Muscle layer of colon (tissue), 2 donors: ENCODE data around the gene CRYBG3.
A peak's percentile ranks its signal among the peaks of the same experiment; 100 is the strongest.

Experiments
- H3K27ac ChIP-seq: one replicate; pipeline ENCODE4 v1.7.0; 2013; ENCODE audit warnings: low read depth, mild to moderate bottlenecking, low read length, moderate library complexity
- H3K27me3 ChIP-seq, 2 donors: one replicate each; pipeline ENCODE4 v1.7.0; 2013; ENCODE audit warnings: low read length in 2 of 2, mild to moderate bottlenecking in 2 of 2; ENCODE audit not compliant: insufficient read depth in 2 of 2, control insufficient read depth in 1 of 2
- H3K36me3 ChIP-seq: one replicate; pipeline ENCODE4 v1.7.0; 2013; ENCODE audit warnings: mild to moderate bottlenecking, low read length; ENCODE audit not compliant: insufficient read depth
- H3K4me1 ChIP-seq: one replicate; pipeline ENCODE4 v1.7.0; 2013; ENCODE audit warnings: mild to moderate bottlenecking, low read length; ENCODE audit not compliant: insufficient read depth
- H3K4me3 ChIP-seq, 2 donors: one replicate each; pipeline ENCODE4 v1.7.0; 2013; ENCODE audit warnings: low read length in 2 of 2, low read depth in 1 of 2, mild to moderate bottlenecking in 1 of 2, moderate library complexity in 1 of 2
- H3K9ac ChIP-seq: one replicate; pipeline ENCODE4 v1.7.0; 2013; ENCODE audit warnings: low read length
- H3K9me3 ChIP-seq: one replicate; pipeline ENCODE4 v1.7.0; 2013; ENCODE audit warnings: mild to moderate bottlenecking, low read length
- donor health status: abdominal sarcoma.
- donor health status: Adenocarcinoma of cecum.

The CRYBG3 gene

DNA sequence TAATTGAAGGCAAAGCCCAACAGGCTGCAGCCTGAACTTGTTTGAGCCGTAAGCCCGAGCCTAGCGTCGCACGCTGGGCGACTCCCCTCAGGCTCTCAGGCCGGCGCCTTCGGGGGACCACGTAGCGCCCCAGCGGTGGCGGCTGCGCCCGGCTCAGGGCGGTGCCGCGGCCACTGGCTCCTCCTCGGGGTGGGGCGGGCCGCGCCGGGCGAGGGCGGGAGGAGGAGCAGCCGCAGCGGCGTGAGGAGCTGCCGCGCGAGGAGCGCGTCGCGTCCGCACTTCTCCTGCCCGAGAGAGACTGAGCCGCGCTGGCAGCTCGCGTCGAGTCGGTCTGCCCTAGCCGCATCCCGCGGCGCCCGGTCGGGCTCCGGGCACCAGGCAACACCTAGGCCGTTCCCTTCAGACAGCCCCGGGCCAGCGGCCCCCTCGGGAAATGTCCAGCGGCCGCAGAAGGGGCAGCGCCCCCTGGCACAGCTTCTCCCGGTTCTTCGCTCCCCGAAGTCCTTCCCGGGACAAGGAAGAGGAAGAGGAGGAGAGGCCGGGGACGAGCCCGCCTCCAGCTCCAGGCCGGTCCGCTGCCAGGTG, at the start of gene CRYBG3:
Gene CRYBG3 (plus strand): TSS at position 238 of the 585 bp plus-strand sequence. CDS start 196 bp downstream, at position 434.
- H3K9me3 ChIP-seq: no peaks in the 10 kb centered on the region
- no peaks in the 10 kb centered on the region for H3K27me3 ChIP-seq
- peak within 1 kb of the TSS; percentile 49 to 96 for H3K4me3 ChIP-seq
- no peaks in the 10 kb centered on the region for H3K36me3 ChIP-seq
- peaks cover 35% of the 10 kb centered on the region for H3K4me1 ChIP-seq
- H3K27ac ChIP-seq: peak within 1 kb of the TSS; percentile 94
- peak within 1 kb of the TSS; percentile 68 for H3K9ac ChIP-seq

DNA sequence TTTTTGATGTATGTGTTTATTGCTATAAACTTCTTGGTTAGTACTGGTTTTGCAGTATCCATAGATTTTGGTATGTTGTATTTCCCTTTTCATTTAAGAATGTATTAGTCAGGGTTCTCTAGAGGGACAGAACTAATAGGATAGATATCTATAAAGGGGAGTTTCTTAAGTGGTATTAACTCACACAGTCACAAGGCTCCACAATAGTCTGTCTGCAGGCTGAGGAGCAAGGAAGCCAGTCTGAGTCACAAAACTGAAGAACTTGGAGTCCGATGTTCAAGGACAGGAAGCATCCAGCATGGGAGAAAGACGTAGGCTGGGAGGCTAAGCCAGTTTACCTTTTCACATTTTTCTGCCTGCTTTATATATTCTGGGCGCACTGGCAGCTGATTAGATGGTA, 48.9 kb upstream of the CRYBG3 start:
- no peaks in the 10 kb centered on the region for H3K36me3 ChIP-seq
- H3K4me3 ChIP-seq: no peak overlapping the region
- H3K27me3 ChIP-seq: no peaks in the 10 kb centered on the region
- no peak overlapping the region for H3K27ac ChIP-seq
- peaks cover under 1% of the 10 kb centered on the region for H3K4me1 ChIP-seq
- H3K9me3 ChIP-seq: no peaks in the 10 kb centered on the region
- no peak overlapping the region for H3K9ac ChIP-seq

DNA sequence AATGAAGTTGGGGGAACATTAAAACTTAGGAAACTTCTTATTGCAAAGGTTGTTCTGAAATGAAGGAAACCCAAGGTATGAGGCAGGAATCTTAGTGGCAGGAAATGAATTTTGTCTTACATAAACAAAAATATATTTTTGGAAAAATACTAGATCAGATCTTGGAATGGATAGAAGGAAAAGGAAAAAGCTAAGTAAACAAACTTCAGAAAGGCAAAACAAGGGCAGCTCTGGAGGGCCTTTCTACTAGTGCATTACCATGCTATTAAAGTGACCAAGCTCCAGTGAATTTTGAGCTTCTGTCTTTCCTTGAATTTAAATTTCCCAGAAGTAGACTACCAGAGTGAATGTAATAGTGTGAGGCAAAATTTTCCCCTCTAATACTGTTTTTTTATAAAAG, 43.7 kb upstream of the CRYBG3 start:
- peaks cover 4% of the 10 kb centered on the region for H3K4me1 ChIP-seq
- H3K36me3 ChIP-seq: no peaks in the 10 kb centered on the region
- H3K27me3 ChIP-seq: no peaks in the 10 kb centered on the region
- H3K9ac ChIP-seq: no peak overlapping the region
- no peaks in the 10 kb centered on the region for H3K9me3 ChIP-seq
- H3K27ac ChIP-seq: no peak overlapping the region
- no peak overlapping the region for H3K4me3 ChIP-seq

DNA sequence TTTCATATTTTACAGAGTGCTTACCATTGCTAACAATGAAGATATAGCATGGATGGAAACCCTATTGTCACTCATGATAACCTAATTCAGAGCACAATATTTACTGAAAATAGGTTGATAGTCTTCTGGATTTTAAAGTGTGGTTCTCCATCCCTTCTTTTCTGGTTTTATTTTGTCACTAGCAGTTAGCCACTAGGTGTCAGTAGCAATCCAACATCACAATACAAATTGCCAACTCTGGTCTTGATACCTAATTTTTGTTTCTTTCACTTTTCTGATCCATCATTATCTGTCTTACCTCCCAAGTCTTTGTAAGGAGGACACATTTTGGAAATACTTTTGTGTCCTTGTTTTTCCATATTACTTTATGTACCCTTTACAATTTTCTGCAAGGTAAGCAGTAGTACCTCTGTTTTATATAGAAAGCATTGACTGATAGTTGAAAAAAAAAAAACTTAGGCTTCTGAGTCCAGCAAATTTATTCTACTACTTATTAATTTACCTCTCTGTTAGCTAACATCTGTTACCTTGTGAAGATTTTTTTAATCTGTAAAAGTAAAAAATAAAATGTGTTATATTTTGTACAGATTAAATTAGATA, 28.3 kb upstream of the CRYBG3 start:
- no peak overlapping the region for H3K9ac ChIP-seq
- no peaks in the 10 kb centered on the region for H3K27me3 ChIP-seq
- no peaks in the 10 kb centered on the region for H3K9me3 ChIP-seq
- no peak overlapping the region for H3K4me3 ChIP-seq
- no peak overlapping the region for H3K27ac ChIP-seq
- no peaks in the 10 kb centered on the region for H3K36me3 ChIP-seq
- H3K4me1 ChIP-seq: no peaks in the 10 kb centered on the region

DNA sequence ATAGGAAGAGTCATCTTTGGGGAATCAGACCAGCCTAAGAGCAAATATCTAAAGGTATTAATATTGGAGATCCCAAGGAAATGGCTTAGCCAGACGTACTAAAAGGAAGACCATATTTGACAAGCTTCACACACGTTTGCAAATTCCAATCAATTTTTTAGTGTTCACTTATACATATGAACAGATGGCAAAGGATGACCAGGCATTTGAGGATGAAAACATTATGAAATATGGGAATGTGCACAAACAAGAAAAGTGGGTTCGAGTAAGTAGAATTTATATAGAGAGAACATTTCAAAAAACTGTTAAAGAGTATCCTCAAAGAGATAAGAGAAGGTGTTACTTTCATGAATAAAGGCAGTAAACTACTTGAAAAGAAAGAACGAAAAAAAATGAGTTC, 25.9 kb upstream of the CRYBG3 start:
- no peaks in the 10 kb centered on the region for H3K4me1 ChIP-seq

DNA sequence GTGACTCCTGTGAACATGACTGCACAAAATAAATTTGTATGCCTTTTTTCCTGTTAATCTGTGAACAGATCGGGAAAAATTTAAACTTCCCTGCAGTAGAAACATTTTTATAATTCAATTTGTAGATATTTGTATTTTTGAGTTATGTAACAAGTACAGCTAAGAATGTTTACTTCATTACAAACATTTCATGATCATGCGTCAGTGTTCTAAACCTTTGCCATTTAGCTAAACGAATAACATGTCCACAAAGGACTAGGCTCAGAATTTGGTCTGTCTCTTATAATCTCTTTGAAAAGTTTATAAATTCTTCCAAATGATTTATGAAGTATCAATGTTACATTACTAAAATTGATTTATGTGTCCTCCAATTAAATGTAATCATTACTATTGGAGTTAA, 17.3 kb upstream of the CRYBG3 start:
- H3K9ac ChIP-seq: no peak overlapping the region
- no peaks in the 10 kb centered on the region for H3K9me3 ChIP-seq
- no peak overlapping the region for H3K4me3 ChIP-seq
- no peaks in the 10 kb centered on the region for H3K36me3 ChIP-seq
- no peaks in the 10 kb centered on the region for H3K27me3 ChIP-seq
- H3K27ac ChIP-seq: no peak overlapping the region
- peaks cover 11% of the 10 kb centered on the region for H3K4me1 ChIP-seq

More for the DNA sequence above, 25.9 kb upstream of the CRYBG3 start:
- Histone ChIP-seq H3K9ac (no peak overlapping the region), H3K9me3 (no peaks in the 10 kb centered on the region), H3K27me3 (no peaks in the 10 kb centered on the region), H3K27ac (no peak overlapping the region), H3K4me3 (no peak overlapping the region), H3K36me3 (no peaks in the 10 kb centered on the region)

DNA sequence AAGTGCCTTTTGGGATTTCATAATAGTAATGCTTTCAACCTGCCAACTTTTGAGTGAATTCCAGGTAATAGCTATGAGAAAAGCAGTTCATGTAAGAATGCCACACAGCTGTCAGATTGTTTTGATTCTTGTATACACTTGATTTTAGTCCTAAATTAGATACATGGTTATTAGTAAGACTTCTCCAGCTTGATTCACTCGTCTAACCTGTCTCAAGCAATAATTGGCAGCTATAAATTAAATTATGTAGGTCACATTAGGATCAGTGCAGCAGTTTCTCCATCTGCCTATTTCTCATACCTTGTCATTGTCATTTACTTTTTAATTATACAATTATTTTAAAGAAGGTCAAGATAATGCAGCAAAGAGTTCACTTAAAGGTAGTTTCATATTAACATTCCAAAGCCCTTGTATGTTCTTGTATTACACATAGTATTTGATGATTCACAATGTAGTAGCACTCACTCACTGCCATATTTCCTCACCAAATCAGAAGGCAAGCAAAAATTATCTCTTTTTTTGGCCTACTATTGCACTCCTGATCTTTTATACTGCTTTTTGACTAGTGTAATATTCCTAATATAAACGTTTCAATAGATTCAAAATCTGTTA, 10.9 kb upstream of the CRYBG3 start:
- no peaks in the 10 kb centered on the region for H3K4me1 ChIP-seq

DNA sequence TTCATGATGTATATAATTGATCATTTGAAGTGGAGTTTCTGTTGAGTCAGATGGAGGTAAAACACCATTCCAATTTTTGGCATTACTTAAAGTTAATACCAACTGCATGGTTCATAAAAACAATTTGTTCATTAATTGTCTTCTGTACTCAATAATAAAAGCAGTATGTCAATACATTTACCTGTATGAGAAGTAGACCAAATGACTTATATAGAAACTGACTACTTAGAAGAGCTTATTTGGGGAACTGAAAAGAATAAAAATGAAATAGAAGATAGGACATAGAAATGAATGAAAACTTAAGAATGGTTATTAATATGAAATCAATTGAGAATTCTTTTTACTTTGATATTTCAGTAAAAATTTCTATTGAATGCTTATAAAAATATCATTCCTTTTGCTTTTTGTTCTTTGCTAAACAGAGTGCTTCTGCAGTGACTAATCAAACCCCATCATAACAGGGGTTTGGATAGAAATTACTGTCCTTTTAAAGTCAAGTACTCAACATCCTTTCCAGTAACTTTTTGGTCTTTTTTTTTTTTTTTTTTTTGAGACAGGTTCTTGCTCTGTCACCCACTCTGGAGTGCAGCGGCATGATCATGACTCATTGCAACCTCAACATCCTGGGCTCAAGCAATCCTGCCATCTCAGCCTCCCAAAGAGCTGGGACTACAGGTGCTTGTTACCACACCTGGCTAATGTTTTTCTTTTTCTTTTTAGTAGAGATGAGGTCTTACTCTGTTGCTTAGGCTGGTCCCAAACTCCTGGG, 6.5 kb upstream of the CRYBG3 start:
- H3K9ac ChIP-seq: no peak overlapping the region
- no peaks in the 10 kb centered on the region for H3K36me3 ChIP-seq
- H3K4me3 ChIP-seq: no peak overlapping the region
- H3K27me3 ChIP-seq: no peaks in the 10 kb centered on the region
- no peak overlapping the region for H3K27ac ChIP-seq
- peaks cover 6% of the 10 kb centered on the region for H3K4me1 ChIP-seq
- no peaks in the 10 kb centered on the region for H3K9me3 ChIP-seq

More for the DNA sequence above, 10.9 kb upstream of the CRYBG3 start:
- Histone ChIP-seq H3K27me3 (no peaks in the 10 kb centered on the region), H3K9me3 (no peaks in the 10 kb centered on the region), H3K4me3 (no peak overlapping the region), H3K27ac (no peak overlapping the region), H3K9ac (no peak overlapping the region), H3K36me3 (no peaks in the 10 kb centered on the region)

DNA sequence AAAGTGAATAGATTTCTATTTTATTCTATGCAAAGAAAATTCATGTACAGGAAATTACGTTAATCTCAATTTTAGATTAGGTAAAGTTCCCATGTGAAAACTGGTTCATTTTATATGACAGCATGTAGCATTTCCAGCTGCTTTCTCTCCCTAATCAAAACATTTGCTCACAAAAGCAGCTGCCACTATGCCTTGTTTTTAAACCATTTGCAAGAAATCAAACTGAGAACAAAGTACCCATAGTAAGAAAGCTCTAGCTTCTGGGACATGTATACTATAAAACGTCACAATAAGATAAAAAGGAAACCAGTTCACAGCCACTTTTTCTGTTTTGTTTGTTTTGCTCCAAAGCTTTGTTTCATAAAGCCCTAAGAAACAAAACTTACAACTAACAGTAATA, 5.0 kb upstream of the CRYBG3 start:
- Histone ChIP-seq H3K36me3 (no peaks in the 10 kb centered on the region), H3K9ac (no peak overlapping the region), H3K9me3 (no peaks in the 10 kb centered on the region), H3K4me1 (peaks cover 12% of the 10 kb centered on the region), H3K4me3 (no peak overlapping the region), H3K27me3 (no peaks in the 10 kb centered on the region), H3K27ac (no peak overlapping the region)

DNA sequence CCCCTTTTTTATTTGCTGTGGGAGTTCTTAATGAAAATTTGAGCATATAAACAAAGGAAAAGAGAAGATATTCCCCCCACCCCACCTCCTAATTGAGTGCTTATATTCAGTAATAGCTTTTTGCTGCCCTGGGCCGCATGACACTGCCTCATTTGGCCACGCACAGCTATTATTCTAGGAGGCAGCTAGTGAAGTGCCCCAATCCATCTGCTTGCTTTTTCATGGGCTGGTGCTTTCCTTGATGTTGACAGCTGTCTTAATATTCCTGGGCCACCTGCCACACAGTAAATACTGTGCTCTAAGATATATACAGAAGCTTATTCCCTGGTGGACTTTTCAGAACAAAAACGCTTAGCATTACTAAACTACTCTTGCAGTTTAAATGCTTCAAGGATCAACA, 3.8 kb upstream of the CRYBG3 start:
- no peak overlapping the region for H3K9ac ChIP-seq
- no peak overlapping the region for H3K27ac ChIP-seq
- no peaks in the 10 kb centered on the region for H3K36me3 ChIP-seq
- no peaks in the 10 kb centered on the region for H3K9me3 ChIP-seq
- H3K4me1 ChIP-seq: peaks cover 12% of the 10 kb centered on the region
- H3K27me3 ChIP-seq: no peaks in the 10 kb centered on the region
- no peak overlapping the region for H3K4me3 ChIP-seq

DNA sequence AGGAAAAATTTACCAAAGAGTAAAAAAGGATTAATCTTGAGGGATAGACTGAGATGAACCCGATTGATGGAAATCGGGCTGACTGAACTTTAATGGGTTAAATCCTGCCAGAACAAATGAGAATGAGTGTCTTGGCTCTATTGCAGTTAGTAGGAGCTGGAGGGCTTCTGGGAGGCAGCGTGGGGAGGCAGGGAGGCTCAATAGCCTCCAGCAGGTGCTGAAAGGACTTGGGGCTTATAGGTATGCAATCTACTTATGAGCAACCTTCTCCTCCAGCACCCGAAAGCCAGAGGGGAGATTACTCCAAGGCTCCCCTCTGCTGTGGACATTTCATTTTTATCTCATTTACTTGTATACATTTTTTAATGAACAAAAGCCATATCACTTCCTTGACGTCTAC, 1.0 kb upstream of the CRYBG3 start:
- Histone ChIP-seq H3K27me3 (no peaks in the 10 kb centered on the region), H3K4me1 (peaks cover 25% of the 10 kb centered on the region), H3K36me3 (no peaks in the 10 kb centered on the region), H3K27ac (peak overlapping the region; percentile 94), H3K9me3 (no peaks in the 10 kb centered on the region), H3K4me3 (peak overlapping the region; percentile 49 to 96), H3K9ac (peak overlapping the region; percentile 68)
